ENCODE results near the gene GARIN5B.

The GARIN5B gene

DNA sequence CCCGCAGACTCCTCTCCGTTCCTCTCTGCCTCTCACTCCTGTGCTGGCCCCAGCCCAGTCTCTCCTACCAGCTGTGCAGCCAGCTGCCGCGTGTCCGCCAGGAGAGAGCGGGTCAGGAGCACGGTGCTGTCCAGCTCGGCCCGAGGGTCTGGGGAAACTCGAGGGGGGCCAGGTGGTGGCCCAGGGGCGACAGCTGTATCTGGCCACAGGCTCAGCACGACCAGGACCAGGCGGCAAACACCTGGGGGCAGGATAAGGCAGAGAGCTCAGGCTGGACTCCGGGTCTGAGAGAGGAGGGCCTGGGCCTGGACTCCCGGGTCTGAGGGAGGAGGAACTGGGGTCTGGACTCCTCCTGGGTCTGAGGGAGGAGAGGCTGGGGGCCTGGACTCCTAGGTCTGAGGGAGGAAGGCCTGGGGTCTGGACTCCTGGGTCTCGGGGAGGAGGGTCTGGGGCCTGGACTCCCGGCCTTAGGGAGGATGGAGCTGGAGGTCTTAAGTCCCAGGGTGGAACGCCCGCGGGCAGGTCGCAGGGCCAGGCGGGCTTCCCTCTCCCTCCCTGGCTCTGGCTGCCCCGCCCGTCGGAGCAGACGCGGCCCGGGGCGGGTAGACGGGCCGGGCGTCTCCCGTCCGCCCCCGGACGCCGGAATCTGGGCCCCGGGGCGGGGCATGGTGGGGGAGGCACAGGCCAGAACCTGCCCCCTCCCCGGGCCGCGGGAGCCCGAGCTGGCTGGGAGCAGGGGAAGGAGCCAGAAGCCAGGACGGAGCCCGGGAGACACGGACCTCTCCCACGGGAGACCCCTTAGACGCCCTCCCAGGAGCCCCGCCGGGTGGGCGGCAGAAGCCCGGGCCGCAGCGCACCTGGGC lies 5.9 kb upstream of the GARIN5B start:
- DNase-seq: no peak

DNA sequence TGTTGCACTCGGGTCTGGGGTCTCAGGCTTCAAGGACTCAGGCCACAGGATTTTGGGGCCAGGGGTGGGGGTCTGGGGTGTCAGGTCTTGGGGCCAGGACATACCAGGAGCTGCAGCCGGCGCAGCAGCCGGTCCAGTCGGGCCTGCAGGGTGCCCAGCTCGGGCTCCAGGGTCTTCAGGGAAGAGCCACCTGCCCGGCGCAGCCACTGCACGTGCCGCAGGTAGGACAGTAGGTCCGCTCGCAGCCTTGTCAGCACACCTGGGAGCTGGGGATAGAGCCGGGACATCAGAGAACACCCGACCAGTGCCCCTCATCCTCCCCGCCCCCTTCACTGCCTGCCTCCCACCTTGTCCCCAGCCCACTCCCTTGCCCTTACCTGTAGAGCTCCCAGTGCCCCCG lies 5.0 kb upstream of the GARIN5B start:
- DNase-seq: no peak

GRCh38 chr19:55366790-55367189 lies 3.7 kb upstream of the GARIN5B start:
- DNase-seq: no peak

DNA sequence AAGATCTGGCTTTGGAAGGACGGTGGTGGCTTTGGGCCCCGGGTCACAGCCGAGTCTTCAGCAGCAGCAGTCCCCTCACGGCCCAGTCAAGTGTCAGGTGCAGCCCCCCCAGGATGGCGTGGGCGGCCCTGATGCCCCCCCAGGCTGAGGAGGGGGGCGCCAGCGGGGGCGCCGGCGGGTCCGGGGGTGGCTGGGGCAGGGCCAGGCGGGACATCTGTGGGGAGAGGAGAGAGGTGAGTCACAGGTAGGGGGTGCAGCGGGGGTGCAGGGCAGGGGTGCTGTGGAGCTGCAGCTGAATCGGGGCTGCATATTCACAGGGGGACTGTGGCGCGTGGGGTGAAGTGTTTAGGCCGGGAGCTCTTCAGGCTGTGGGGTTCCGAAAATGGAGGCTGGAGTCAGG lies 2.9 kb upstream of the GARIN5B start:
- DNase-seq: no peak

GRCh38 chr19:55365245-55365644 lies 2.2 kb upstream of the GARIN5B start:
- no peak for DNase-seq

DNA sequence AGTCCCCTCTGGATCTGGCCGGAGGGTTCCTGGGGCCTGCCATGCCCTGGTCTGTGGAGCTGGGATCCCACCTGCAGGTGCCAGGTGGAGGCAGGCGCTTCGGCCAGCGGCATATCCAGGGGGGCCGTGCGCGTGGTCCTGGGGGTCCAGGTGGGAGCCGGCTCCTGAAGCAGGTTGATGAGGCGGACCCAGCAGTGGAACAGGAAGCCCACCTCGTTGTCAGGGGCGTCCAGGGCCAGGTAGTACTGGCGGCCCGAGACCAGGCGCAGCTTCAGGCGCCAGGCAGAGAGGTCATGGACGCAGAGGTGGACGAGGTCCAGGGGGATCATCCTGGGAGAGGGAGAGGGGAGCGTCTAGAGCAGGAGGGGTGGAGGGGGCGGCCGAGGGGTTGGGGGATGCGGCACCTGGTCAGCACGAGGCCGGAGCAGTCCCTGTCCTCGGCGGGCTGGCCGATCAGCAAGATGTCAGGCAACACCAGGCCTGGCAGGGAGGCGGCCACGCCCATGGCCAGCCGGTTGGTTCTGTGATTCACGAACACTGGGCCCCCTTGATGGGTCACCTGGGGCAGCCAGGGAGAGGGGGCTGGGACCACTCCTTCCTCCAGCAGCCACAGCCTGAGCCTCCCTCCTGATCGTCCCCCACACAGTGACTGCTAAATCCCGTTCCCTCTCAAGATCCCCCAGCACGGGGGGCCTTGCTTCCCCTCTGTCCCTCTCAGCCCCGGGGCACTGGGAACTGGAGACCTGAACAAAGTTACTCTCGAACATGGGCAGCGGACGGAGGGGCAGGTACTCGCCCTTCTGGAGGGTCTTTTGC lies 678 bp downstream of the GARIN5B start:
- no peak for DNase-seq

GRCh38 chr19:55360902-55361301 lies 2.2 kb downstream of the GARIN5B start:
- DNase-seq: no peak

DNA sequence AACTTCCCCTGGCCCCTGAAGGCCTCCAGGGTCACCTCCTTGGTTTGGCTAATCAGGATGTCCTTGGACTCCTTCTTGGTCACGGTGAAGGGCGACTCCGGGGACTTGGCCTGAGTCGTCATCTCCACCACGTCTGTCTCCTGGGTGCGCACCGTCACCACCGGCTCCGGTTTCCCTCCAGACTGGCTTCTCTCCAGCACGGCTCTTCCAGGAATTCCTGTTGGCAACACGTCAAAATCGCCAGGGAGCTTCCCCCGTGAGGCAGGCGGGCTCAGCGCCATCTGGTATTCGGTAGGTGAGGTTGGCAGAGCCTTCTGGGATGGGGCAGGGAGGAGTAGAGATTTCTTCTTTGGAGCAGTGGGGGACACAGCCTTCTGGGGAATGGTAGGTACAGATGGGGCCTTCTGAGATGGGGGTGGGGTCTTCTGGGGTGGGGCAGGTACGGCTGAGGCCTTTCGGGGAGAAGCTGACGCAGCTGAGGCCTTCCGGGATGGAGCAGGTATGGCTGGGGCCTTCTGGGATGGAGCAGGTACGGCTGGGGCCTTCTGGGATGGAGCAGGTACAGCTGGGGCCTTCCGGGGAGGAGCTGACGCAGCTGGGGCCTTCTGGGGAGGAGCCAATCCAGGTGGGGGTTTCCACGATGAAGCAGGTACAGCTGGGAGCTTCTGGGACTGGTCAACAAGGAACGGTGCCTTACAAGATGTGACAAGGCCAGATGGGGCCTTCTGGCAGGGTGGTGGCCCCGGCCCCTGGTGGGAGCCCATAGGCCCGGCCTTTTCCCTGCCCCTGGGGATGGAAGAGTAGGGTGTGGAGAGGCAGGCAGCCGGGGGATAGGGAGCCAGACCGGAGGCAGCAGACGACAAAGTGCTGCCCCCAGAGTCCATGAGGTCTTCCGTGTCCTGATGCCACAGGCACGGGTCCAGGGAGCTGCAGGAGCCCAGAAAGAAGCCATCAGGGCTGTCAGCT lies 3.8 kb downstream of the GARIN5B start:
- peak; percentile 54 for DNase-seq

DNA sequence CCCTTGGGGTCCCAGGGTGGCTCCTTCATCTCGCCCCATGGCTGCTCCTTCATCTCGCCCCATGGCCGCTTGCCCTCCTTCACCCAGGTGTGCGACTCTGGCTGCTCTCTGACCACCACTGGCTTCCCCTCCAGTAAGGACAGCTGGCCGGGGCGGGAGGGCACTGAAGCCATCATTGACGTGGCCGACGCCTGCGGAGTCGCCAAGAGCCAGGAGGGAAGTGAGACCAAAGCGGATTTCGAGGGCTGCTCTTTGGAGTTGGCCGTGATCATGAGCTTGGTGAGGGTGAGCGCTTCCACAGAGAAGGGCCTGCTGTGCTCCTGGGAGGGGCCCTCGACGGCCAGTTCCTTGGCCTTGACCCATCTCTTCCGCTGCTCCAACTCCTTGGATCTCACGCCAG lies 4.6 kb downstream of the GARIN5B start:
- no peak for DNase-seq

GRCh38 chr19:55355213-55355821 lies 7.7 kb downstream of the GARIN5B start:
- DNase-seq: no peak

GRCh38 chr19:55354698-55355212 lies 8.3 kb downstream of the GARIN5B start, which contains the start of gene COX6B2:
Gene COX6B2, minus strand, starts transcription at chr19:55354719. Its CDS starts 198 bp downstream, at chr19:55354521.
- DNase-seq: no peak

DNA sequence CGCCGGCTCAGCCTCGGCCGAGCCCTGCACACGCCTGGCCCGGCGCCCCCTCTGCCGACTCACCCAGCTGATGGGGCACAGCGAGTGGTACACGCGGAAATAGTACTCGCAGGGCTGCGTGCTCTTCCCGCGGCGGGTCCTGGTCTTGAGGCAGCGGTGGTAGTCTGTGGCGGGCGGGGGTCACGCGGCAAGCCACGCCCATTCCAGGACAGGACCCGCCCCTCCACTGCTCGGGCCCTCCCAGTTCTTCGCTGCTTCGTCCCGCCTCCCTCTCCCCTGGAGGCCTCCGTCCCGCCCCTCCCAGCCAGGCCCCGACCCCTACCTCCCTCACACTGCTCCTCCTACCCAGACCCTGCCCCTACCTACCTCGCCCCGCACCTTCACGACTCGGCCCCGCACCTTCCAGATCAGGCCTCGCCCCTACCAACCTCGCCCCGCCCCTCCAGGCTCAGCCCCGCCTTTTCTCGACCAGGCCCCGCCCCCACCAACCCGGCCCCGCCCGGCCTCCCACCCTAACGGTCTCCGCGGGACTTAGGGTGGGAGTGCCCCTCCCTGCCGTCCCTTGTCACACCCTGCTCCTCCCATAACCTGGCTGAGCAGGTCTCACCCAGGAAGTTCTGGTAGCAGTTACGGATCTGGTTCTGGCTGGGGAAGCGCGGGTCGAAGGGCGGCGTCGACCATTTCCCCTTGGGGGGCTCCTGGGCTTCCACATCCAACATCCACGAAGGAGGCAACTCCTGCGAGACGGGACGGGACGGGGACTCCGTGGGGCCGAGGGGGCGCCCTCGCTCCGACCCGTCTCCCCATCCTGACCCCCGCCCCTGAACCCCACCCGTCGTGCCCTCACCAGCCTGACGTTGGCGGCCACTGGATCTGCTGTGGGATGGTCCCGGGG lies 9.0 kb downstream of the GARIN5B start:
- DNase-seq: peak; percentile 46

DNA sequence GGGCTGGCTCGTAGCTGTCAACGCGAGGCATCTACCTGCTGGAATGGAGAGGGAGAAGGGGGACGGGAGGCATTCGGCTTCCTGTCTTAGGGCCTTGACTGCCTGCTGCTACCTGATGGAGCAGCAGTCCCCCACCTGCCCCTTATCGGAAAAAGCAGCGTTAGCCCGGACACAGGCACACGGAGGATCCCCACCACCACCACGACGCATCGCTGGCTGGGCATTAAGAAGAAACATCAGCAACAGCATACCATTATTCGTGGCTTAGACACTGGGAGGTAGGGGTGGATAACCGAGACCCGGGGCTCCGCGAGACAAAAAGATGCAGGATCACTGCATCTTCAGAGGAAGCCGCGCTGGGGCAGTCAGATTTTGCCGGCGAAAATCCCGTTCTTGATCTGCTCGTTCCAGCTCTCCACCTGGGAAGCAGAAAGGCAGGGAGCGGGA lies 9.7 kb downstream of the GARIN5B start:
- DNase-seq: no peak

DNA sequence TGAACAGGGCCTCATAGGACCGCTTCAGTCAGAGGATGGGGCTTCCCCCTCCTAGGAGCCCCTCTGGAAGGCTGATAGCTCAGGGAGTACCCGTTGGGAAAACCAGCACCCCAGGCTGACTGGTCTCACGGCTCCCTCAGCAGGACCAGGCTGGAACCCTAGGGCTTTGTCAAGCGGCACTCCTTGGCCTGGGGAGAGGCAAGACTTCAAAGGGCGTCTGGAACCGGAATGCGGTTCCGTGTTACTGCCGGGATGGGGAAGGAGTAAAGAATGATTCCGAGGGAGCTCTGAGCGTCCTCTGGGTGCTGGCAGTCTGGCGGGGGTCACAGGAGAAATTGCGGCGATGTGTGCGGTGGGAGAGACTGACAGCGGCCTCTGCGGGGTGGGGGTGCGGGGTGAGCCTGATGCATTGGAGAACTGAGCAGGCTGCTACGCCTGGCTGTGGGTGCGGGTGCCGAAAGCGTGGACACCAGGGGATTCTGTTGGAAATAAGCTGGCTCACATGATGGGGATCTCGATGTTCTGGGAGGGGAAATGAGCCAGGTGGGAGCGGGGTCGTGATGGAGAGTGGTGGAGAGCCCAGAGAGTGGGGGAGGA lies 10.4 kb downstream of the GARIN5B start:
- DNase-seq: no peak

DNA sequence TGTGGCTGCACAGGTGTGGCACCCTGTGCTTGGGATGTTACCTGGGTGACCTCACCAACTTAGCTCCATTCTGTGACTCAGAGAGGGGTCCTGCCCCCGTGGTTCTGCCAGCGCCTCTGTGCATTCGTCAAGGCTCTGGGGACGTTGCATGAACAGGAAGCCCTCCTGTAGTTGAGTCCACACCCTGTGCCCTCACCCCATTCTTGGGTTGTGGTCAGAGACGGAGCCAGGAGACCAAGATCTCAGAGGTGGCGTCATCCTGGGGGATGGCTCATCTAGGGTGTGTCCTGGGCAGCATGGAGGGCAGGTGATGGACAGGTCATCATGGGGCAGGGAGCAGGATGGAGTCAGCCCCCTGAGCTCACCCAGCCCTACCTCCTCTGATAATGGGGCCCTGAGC lies 11.0 kb downstream of the GARIN5B start:
- DNase-seq: no peak

GRCh38 chr19:55350620-55351315 lies 12.3 kb downstream of the GARIN5B start:
- DNase-seq: no peak

DNA sequence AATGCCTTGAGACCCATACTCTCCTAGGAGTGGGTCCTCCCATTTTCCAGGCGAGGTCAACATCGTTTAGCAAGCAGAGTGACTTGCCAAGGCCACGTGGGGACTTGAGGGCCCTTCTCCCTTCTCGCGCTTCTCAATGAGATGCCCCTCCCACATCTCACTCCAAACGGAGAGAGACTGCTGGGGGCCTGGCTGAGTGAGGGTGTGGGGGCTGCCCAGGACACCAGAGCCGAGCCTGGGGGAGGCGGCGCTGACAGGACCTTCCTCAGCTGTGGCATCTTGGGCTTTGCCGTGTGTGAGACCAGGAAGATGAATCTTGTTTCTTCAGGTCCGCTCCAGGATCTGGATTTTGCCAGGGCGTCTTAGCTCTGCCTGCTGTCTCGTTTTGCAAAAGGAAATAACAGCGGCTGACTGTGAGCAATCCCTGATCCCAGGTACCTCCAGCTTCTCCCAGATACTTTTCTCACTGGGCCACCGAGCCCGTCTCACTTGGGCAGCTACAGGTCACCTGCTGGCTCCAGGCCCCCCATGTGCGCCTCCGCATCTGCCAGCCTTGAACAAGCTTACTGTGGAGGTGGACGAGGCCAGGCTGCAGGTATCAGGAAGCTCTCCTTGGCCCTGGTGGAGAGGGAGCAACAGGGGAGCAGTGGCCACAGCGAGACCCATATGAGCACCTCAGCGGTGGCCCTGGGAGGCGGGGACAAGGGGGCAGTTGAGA lies 14.6 kb downstream of the GARIN5B start:
- DNase-seq: no peak

DNA sequence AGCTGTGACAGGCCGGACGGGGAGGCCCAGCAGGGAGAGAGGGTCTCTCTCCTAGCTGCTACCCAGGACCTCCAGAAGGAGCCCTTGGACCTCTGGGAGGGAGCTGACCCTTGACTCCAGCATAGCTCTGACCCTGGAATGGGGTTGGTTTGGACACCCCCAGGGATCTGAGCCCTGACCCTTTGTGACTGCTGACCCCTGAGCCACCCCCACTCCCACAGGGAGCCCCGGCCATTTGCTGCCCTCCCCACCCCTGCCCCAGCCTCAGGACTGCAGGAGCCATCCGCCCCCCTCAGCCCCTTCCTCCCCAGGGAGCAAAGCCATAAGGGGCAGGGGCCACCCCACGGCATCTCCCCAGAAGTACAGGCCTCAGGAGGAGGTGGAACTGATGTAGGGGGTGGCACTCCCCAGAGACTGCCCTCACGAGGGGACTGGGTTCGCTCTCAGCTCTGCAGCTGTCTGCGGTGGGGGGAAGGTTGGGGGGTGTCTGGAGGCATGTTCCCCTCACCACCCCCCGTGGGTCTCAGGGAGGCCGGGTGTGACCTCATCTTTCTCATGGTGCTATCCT lies 15.5 kb downstream of the GARIN5B start:
- DNase-seq: no peak

Measured in NCI-H1105 treated with DMSO at 0.1 percent for 48 hours (cell line).